Smooth muscle cell of the coronary artery (primary cell): ENCODE data around the gene HUS1B. TPM values are rescaled to one million over a fixed set of nuclear protein-coding genes. Genes with fewer than 3 reads are reported as not detected.

Experiments
- total RNA-seq: library from RNA; depleted of rRNA; stranded (reverse); fragments of >200 nt; gene quantifications from 2 replicates; pipeline ENCODE4 v1.2.3, GENCODE V29; 2014; ENCODE audit warnings: low replicate concordance

Gene HUS1B
- 0.68 and 1.1 TPM in 2 replicates for total RNA-seq

DNA sequence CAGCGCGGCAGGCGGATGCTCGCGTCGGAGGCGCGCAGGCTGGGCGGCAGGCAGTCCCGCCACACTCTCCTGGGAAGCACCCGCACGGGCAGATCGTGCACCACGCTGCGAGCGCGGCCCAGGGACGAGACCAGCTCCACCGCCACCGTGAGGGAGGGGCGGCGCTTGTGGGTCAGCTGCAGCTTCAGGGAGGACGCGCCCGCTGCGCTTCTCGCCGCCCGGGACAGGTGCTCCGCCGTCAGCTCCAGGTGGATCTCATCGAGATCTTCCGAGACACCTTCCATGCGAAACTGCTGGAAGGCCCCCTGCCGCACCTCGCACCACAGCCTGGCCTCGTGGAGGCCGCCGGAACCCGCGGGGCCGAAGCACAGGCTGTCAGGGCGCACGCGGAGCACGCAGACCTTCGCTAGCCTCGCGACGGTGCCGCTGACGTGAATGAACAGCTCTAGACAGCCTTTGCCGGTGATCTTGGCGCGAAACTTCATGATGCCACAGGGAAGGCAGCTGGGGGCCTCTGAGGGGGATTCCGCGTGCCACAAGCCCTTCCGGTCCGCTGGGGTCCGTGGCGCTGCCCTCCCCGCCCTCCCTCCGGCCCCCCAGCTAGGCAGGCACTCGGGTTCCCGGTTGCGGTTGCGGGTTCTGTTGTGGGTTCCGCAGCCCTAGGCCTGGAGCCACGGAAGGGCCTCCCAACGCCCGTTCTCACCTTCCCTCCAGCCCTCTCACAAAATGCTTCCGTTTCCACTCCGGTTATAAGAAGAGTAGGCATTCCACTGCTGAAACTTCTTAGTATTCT, at the start of gene HUS1B:
HUS1B (minus strand) TSS at position 641 of the 793 bp plus-strand sequence; CDS start at position 485, 156 bp downstream.

DNA sequence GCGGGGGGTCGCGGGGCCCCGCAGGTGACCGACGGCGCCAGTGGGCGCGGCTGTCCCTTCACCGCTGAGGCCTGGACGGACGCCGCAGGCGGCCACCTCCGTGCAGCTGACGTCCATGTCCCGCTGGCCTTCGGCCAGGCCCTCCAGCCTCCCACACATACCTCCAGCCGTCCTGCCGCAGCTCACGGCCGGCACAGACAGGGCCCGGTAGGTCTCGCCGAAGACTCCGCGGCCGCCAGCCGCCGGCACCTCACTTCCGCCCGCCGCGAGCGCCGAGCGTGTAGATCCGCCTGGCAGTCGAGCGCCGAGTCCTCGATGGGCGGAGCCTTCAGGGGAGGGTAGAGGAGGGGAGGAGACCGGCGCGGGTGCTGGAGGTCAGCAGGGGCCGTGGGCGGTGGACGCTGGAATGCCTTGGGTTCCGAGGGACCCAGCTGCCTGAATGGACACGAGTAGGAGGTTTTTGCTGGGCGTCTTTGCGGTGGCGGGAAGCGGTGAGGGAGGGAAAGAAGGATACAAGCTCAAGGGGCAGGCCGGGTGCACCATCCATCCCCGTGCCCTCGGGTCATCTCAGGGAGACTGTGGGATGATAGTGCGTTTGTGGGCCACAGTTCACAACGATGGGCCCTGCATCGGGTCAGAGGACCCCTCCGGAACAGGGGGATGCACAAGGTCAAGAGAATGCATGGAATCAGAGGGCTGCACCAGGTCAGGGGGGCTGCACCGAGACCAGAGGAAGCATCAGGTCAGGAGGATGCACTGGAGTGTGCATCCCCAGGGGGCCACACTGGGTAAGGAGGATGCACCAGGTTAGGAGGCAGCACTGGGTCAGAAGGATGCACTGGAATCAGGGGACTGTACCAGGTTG, 36.2 kb upstream of the HUS1B start, which contains the start of gene EXOC2:
EXOC2 (minus strand) TSS at position 282 of the 865 bp plus-strand sequence. CDS start 55,321 bp downstream, outside the sequence.

Other genes starting within 250 kb of the HUS1B start
- gene EXOC2, start 36.0 kb upstream of the HUS1B start, total RNA-seq, result 22.2 and 34.4 TPM in 2 replicates